GM23248 (cell line): Measurements from ENCODE around the gene RER1. TPM values are rescaled to one million over a fixed set of nuclear protein-coding genes. Genes with fewer than 3 reads are reported as not detected.

Experiments used
- DNase-seq: peaks from one replicate; pipeline ENCODE4 v3.0.0-alpha.2; 2015
- H2AFZ ChIP-seq: fragments of 200-600 bp; sonication (generic); 2 replicates; pipeline ENCODE4 v1.6.1; 2016; ENCODE audit warnings: antibody characterized with exemption
- H3F3A ChIP-seq: fragments of 200-600 bp; sonication (generic); 2 replicates; pipeline ENCODE4 v1.6.1; 2016; ENCODE audit warnings: mild to moderate bottlenecking, antibody characterized with exemption, mixed run types; ENCODE audit not compliant: insufficient read depth
- H3K27ac ChIP-seq: fragments of 200-600 bp; sonication (generic); 2 replicates; pipeline ENCODE4 v1.5.1; 2016; ENCODE audit warnings: mild to moderate bottlenecking
- H3K27me3 ChIP-seq: fragments of 200-600 bp; sonication (generic); replicated peaks from 2 replicates; pipeline ENCODE4 v1.6.1; 2016; ENCODE audit warnings: mild to moderate bottlenecking; ENCODE audit not compliant: insufficient read depth
- H3K36me3 ChIP-seq: fragments of 200-600 bp; sonication (generic); 2 replicates; pipeline ENCODE4 v1.6.1; 2016; ENCODE audit warnings: low read depth, mild to moderate bottlenecking
- H3K4me1 ChIP-seq: fragments of 200-600 bp; sonication (generic); 2 replicates; pipeline ENCODE4 v1.6.1; 2016; ENCODE audit warnings: mild to moderate bottlenecking; ENCODE audit not compliant: insufficient read depth
- H3K4me2 ChIP-seq: fragments of 200-600 bp; sonication (generic); one replicate; pipeline ENCODE4 v1.6.1; 2016; ENCODE audit warnings: mild to moderate bottlenecking; ENCODE audit not compliant: unreplicated experiment
- H3K4me3 ChIP-seq: fragments of 200-600 bp; sonication (generic); 2 replicates; pipeline ENCODE4 v1.5.1; 2016; ENCODE audit warnings: mild to moderate bottlenecking
- H3K79me2 ChIP-seq: fragments of 200-600 bp; sonication (generic); 2 replicates; pipeline ENCODE4 v1.6.1; 2016; ENCODE audit warnings: mild to moderate bottlenecking; ENCODE audit not compliant: insufficient read depth
- H3K9ac ChIP-seq: fragments of 200-600 bp; sonication (generic); 2 replicates; pipeline ENCODE4 v1.6.1; 2016; ENCODE audit warnings: mild to moderate bottlenecking
- H3K9me2 ChIP-seq: fragments of 200-600 bp; sonication (generic); 2 replicates; pipeline ENCODE4 v1.6.1; 2016; ENCODE audit warnings: mixed run types, mild to moderate bottlenecking, moderate library complexity; ENCODE audit not compliant: insufficient read depth
- H3K9me3 ChIP-seq: fragments of 200-600 bp; sonication (generic); one replicate; pipeline ENCODE4 v1.6.1; 2017; ENCODE audit warnings: low read depth
- H4K20me1 ChIP-seq: fragments of 200-600 bp; sonication (generic); 2 replicates; pipeline ENCODE4 v1.6.0; 2016; ENCODE audit not compliant: insufficient read depth
- EZH2 ChIP-seq: fragments of 200-600 bp; sonication (generic); IDR thresholded peaks from 2 replicates; pipeline ENCODE4 v1.6.1; 2018; ENCODE audit warnings: antibody characterized with exemption, mild to moderate bottlenecking; ENCODE audit not compliant: insufficient read depth, poor library complexity, severe bottlenecking
- EZH2phosphoT487 ChIP-seq: fragments of 200-600 bp; sonication (generic); IDR thresholded peaks from 2 replicates; pipeline ENCODE4 v1.6.1; 2018; ENCODE audit warnings: antibody characterized with exemption, moderate library complexity, mild to moderate bottlenecking, low read depth; ENCODE audit not compliant: insufficient read depth
- WGBS, 2 experiments: methylation state at CpG; one replicate each; pipeline ENCODE4 v1.1.6; 2015 to 2017; ENCODE audit warnings: low lambda C conversion rate in 2 of 2, low coverage in 1 of 2; ENCODE audit errors: missing lambda C conversion rate in 2 of 2; 5-methylcytosine and 5-hydroxymethylcytosine counted together
- in situ Hi-C: fragments of 300-500 bp; cut with MboI; formaldehyde crosslinking; loops from 2 replicates; pipeline ENCODE4 v1.15.0; 2020
- polyA plus RNA-seq: library from polyadenylated mRNA; unstranded; fragments of >200 nt; fragmentation: Nextera tagmentation; extraction: Ambion mirVana; gene quantifications from 2 replicates; pipeline ENCODE4 v1.2.1, GENCODE V29; 2016
- total RNA-seq: library from RNA; depleted of rRNA; stranded (reverse); fragments of >200 nt; shearing (Covaris generic); gene quantifications from 2 replicates; pipeline ENCODE4 v1.2.3, GENCODE V29; 2014

Gene RER1
- total and polyA plus RNA-seq, 2 experiments from 2014 or later: 135 to 331 TPM

- no peaks in the 10 kb centered on the region for H3K4me1 ChIP-seq
- peaks cover 38% of the 10 kb centered on the region for H3K36me3 ChIP-seq
- DNase-seq: no peak
- no peaks in the 10 kb centered on the region for H3K9me2 ChIP-seq
- H3F3A ChIP-seq: peaks cover 16% of the 10 kb centered on the region
- peaks cover 94% of the 10 kb centered on the region for H3K79me2 ChIP-seq
- in situ Hi-C loops: no loop called here
- no peak overlapping the region for H3K27ac ChIP-seq
- H4K20me1 ChIP-seq: no peaks in the 10 kb centered on the region
- no peak overlapping the region for H3K9ac ChIP-seq
- H3K27me3 ChIP-seq: no peaks in the 10 kb centered on the region
- H3K4me3 ChIP-seq: no peak overlapping the region
- no peaks in the 10 kb centered on the region for H3K9me3 ChIP-seq
- H3K4me2 ChIP-seq: no peak overlapping the region
- WGBS, 2 experiments: 83 to 86% methylated on average over 7 of the region's 7 CpGs
- no peak for TF ChIP-seq EZH2phosphoT487
- no peak for TF ChIP-seq EZH2
- no peak overlapping the region for H2AFZ ChIP-seq
Measured at GRCh38 chr1:2398871-2399270, 7.2 kb downstream of the RER1 start.

DNA sequence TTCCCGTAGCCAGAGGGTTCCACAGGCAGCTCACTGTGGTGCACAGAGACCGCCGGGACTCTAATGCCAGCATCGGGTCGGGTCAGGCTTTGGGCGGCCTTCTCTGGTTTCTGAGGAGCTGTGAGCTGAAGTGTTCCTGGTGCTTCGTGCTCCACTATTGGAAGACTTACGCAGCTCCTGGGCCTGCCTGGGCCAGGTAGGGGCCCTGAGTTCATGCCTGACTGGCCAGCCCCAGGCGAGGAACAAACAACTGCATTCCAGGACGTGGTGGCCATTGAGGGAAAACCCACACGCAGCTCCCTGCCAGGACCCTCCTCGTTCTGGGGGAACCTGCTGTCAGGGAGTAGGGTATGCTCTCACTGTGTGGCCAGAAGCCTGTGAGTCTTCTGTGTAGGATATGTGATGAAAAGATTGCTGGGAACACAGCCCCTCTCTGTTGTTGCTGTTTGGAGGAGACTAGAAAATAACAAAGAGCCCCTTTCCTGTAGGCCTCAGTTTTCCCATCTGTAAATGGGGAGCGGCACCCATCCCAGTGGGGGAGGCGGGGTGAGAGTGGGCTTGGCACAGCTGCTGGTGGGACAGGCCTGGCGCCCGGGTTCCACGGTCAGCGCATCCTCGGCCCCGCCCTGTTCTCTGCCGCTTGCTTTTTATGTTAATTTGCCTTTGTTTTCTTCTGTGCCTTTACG is 8.4 kb downstream of the RER1 start:
- Histone ChIP-seq H3K4me1 (no peaks in the 10 kb centered on the region), H3K4me2 (no peak overlapping the region), H4K20me1 (no peaks in the 10 kb centered on the region), H3K36me3 (peaks cover 42% of the 10 kb centered on the region), H3K27me3 (no peaks in the 10 kb centered on the region), H3K9me3 (no peaks in the 10 kb centered on the region), H2AFZ (no peak overlapping the region), H3K9me2 (no peaks in the 10 kb centered on the region), H3K27ac (no peak overlapping the region), H3K79me2 (peaks cover 88% of the 10 kb centered on the region), H3F3A (peaks cover 28% of the 10 kb centered on the region), H3K4me3 (no peak overlapping the region), H3K9ac (no peak overlapping the region)
- TF ChIP-seq EZH2phosphoT487 (no peak), EZH2 (no peak)
- in situ Hi-C loops: loop anchor here (25.0 kb wide), 1 partner anchor 612 kb away; the partner anchor contains the start of gene ACTRT2
- no peak for DNase-seq
- WGBS, 2 experiments: 95 to 97% methylated on average over 22 of the region's 22 CpGs

- H2AFZ ChIP-seq: no peak overlapping the region
- DNase-seq: no peak
- H3K9me3 ChIP-seq: no peaks in the 10 kb centered on the region
- peaks cover 33% of the 10 kb centered on the region for H3F3A ChIP-seq
- H3K36me3 ChIP-seq: peaks cover 42% of the 10 kb centered on the region
- H3K4me1 ChIP-seq: no peaks in the 10 kb centered on the region
- no peak overlapping the region for H3K9ac ChIP-seq
- in situ Hi-C loops: loop anchor here (25.0 kb wide), 1 partner anchor 612 kb away; the partner anchor contains the start of gene ACTRT2
- no peak overlapping the region for H3K27ac ChIP-seq
- H3K9me2 ChIP-seq: no peaks in the 10 kb centered on the region
- no peak overlapping the region for H3K4me2 ChIP-seq
- no peak for TF ChIP-seq EZH2
- no peak for TF ChIP-seq EZH2phosphoT487
- H3K27me3 ChIP-seq: no peaks in the 10 kb centered on the region
- peaks cover 83% of the 10 kb centered on the region for H3K79me2 ChIP-seq
- WGBS, 2 experiments: 86 to 90% methylated on average over 10 of the region's 10 CpGs
- H3K4me3 ChIP-seq: no peak overlapping the region
- H4K20me1 ChIP-seq: no peaks in the 10 kb centered on the region
Measured at GRCh38 chr1:2400576-2400909, 8.9 kb downstream of the RER1 start.

GRCh38 chr1:2400950-2401649 is 9.5 kb downstream of the RER1 start:
- H3K9me2 ChIP-seq: no peaks in the 10 kb centered on the region
- no peaks in the 10 kb centered on the region for H3K4me1 ChIP-seq
- H3K79me2 ChIP-seq: peaks cover 77% of the 10 kb centered on the region
- in situ Hi-C loops: loop anchor here (25.0 kb wide), 1 partner anchor 611 kb away; the partner anchor contains the start of gene ACTRT2
- 83% methylated on average over 13 to 14 of the region's 14 CpGs for WGBS, 2 experiments
- no peak overlapping the region for H3K4me2 ChIP-seq
- H3K4me3 ChIP-seq: no peak overlapping the region
- peaks cover 33% of the 10 kb centered on the region for H3F3A ChIP-seq
- no peak for DNase-seq
- no peak overlapping the region for H3K27ac ChIP-seq
- H4K20me1 ChIP-seq: no peaks in the 10 kb centered on the region
- no peaks in the 10 kb centered on the region for H3K27me3 ChIP-seq
- TF ChIP-seq EZH2 (no peak), EZH2phosphoT487 (no peak)
- no peak overlapping the region for H3K9ac ChIP-seq
- H2AFZ ChIP-seq: no peak overlapping the region
- no peaks in the 10 kb centered on the region for H3K9me3 ChIP-seq
- H3K36me3 ChIP-seq: peaks cover 42% of the 10 kb centered on the region
